Measurements from ENCODE around the gene HOXB3.
"Not testable (repeated sequence)": the region's sequence is repeated elsewhere in the genome, so short reads cannot be mapped to it uniquely, and the experiment has no call there.

DNA sequence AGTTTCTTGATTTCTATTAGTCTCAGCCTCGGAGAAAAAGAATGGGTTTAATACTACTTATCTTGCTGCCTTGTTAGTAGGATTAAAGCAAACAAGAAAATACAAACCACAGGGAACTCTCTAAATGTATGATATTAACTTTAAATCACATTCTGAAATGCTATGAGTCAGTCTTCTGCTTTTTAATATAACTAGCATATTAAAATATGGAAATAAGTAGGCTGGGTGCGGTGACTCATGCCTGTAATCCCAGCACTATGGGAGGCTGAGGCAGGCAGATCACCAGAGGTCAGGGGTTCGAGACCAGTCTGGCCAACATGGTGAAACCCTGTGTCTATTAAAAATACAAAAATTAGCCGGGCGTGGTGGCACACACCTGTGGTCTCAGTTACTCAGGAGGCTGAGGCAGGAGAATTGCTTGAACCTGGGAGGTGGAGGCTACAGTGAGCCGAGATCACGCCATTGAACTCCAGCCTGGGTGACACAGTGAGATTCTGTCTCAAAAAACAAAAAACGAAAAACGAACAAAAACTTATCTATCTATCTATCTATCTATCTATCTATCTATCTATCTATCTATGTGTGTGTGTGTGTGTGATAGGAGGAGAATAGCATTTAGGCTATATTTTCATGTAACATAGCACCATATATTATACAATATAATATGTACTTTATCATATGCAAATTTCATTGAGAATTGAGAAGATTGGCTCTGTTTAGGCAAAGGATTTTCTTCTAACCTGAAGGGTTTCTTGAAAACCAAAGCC lies 54.1 kb downstream of the HOXB3 start:
- not testable (repeated sequence) for TF ChIP-seq POLR2AphosphoS5, POLR2A (IDR thresholded peaks at IDR 0.05)
- TF ChIP-seq, protein P1, sequence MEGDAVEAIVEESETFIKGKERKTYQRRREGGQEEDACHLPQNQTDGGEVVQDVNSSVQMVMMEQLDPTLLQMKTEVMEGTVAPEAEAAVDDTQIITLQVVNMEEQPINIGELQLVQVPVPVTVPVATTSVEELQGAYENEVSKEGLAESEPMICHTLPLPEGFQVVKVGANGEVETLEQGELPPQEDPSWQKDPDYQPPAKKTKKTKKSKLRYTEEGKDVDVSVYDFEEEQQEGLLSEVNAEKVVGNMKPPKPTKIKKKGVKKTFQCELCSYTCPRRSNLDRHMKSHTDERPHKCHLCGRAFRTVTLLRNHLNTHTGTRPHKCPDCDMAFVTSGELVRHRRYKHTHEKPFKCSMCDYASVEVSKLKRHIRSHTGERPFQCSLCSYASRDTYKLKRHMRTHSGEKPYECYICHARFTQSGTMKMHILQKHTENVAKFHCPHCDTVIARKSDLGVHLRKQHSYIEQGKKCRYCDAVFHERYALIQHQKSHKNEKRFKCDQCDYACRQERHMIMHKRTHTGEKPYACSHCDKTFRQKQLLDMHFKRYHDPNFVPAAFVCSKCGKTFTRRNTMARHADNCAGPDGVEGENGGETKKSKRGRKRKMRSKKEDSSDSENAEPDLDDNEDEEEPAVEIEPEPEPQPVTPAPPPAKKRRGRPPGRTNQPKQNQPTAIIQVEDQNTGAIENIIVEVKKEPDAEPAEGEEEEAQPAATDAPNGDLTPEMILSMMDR (IDR thresholded peaks at IDR 0.05 in 8 of 11, conservative IDR thresholded peaks at IDR 0.05 in 3 of 11), result not testable (repeated sequence)

All from spleen (tissue), 7 donors.